ENCODE results near the gene MACROH2A1. TPM values are rescaled to one million over a fixed set of nuclear protein-coding genes. Genes with fewer than 3 reads are reported as not detected.
A peak's percentile ranks its signal among the peaks of the same experiment; 100 is the strongest.

Gene MACROH2A1
- total and polyA plus RNA-seq, 2 of the 4 experiments (the other 2 are of a cell fraction): 122 to 126 TPM

DNA sequence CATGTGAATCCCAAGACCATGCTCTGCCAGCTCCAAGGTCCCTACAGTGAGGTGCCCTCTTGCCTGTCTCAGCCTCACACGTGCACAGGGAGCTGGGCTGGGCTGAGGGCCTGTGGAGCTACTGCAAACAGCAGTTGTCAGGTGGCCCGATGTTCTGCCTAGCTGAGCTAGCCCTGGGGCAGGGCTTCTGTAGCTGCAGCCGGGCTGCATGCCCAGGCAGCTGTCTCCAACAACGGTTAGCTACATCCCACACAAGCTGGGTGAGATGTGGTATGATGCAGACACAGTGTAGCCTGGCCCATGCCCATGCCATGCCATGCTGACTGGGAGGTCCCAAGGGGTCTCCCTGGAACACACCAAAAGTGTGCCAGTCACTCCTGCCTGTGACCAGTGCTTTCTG, 62.0 kb downstream of the MACROH2A1 start:
- peak overlapping the region in 1 of 2 experiments; percentile 51; a peak in 1 of 4 replicates for H4K8ac ChIP-seq (ENCODE audit: low read depth in 2 of 2, low read length in 2 of 2)
- dilution Hi-C loops (cut with HindIII; ENCODE audit: low sequenced_read_pairs, unreplicated experiment): no loop called here
- DNase-seq (no peak), ATAC-seq (ENCODE audit: low read depth) (peak; percentile 35; the same call in 1 of the 2 replicates)
- no peaks in the 10 kb centered on the region for H4K20me1 ChIP-seq (ENCODE audit: insufficient read depth, low read length)
- no peak overlapping the region for H3K18ac ChIP-seq (ENCODE audit: low read depth, low read length)
- H3K9me1 ChIP-seq (ENCODE audit: insufficient read depth, low read length): 0 out of 2 replicates have a peak, but pooled peaks cover 4% of the 10 kb centered on the region
- ChIA-PET CTCF (no interaction called here), POLR2A (ENCODE audit: unreplicated experiment) (no interaction called here)
- H4K5ac ChIP-seq (ENCODE audit: low read depth, low read length): no peak overlapping the region
- no peak overlapping the region; the same call in 1 of the 2 replicates for H3K4ac ChIP-seq (ENCODE audit: low read depth, low read length)
- no peak overlapping the region for H2AK5ac ChIP-seq (ENCODE audit: low read depth, low read length)
- H3K36me3 ChIP-seq (ENCODE audit: control insufficient read depth, insufficient read depth, low read length): peaks cover 63% of the 10 kb centered on the region
- H4K91ac ChIP-seq (ENCODE audit: insufficient read depth, low read depth, low read length): no peak overlapping the region
- H3K27me3 ChIP-seq (ENCODE audit: control insufficient read depth, insufficient read depth, low read length): no peaks in the 10 kb centered on the region
- no peak overlapping the region for H2BK120ac ChIP-seq (ENCODE audit: low read depth, low read length)
- H3K4me2 ChIP-seq (ENCODE audit: low read depth, low read length): no peak overlapping the region
- H2BK20ac ChIP-seq (ENCODE audit: low read depth, low read length): no peak overlapping the region
- 0 out of 2 replicates have a peak overlapping the region, but pooled peaks have one; percentile 11 for H3K14ac ChIP-seq (replicated peaks; ENCODE audit: low read depth, low read length)
- peak overlapping the region; percentile 33 for H2AK9ac ChIP-seq (replicated peaks; ENCODE audit: low read depth, low read length, poor library complexity)
- no peaks in the 10 kb centered on the region for H3K9me3 ChIP-seq (ENCODE audit: control insufficient read depth, insufficient read depth, low read length)
- no peak overlapping the region for H3K56ac ChIP-seq (ENCODE audit: extremely low read depth, insufficient read depth, low read length)
- H3K4me3 ChIP-seq (ENCODE audit: insufficient read depth, low read depth, low read length): no peak overlapping the region
- peaks cover 18% of the 10 kb centered on the region; the same call in 1 of the 2 replicates for H3K4me1 ChIP-seq (ENCODE audit: control insufficient read depth, insufficient read depth, low read length)
- no peak overlapping the region for H2AFZ ChIP-seq (replicated peaks; ENCODE audit: low read length, poor library complexity)
- WGBS, 2 experiments (ENCODE audit: extremely low coverage in 2 of 2, insufficient read length in 1 of 2): no CpG with 5 or more reads among the region's 4 CpGs
- H3K23ac ChIP-seq (ENCODE audit: low read depth, low read length): no peak overlapping the region
- TF ChIP-seq FOS (IDR thresholded peaks at IDR 0.05; ENCODE audit: low read depth, low read length) (no peak), RFX5 (IDR thresholded peaks at IDR 0.05; ENCODE audit: low read depth, low read length) (no peak), CEBPB (IDR thresholded peaks at IDR 0.05; ENCODE audit: low read depth, low read length) (no peak), POLR2A (IDR thresholded peaks at IDR 0.05; ENCODE audit: low read depth, low read length) (no peak), BHLHE40 (IDR thresholded peaks at IDR 0.05; ENCODE audit: low read depth, low read length) (no peak), MAFK (IDR thresholded peaks at IDR 0.05; ENCODE audit: low read depth, low read length) (no peak)
- TF ChIP-seq, protein P1, sequence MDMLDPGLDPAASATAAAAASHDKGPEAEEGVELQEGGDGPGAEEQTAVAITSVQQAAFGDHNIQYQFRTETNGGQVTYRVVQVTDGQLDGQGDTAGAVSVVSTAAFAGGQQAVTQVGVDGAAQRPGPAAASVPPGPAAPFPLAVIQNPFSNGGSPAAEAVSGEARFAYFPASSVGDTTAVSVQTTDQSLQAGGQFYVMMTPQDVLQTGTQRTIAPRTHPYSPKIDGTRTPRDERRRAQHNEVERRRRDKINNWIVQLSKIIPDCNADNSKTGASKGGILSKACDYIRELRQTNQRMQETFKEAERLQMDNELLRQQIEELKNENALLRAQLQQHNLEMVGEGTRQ (IDR thresholded peaks at IDR 0.05; ENCODE audit: low read depth, low read length): no peak
- BruUV-seq (replicated peaks): no TSS peak
- peaks cover 0 to 35% of the 10 kb centered on the region in 2 experiments; a peak in 3 of 4 replicates for H3K79me1 ChIP-seq (ENCODE audit: low read depth in 1 of 2, low read length in 2 of 2)
- no peak overlapping the region for H3K27ac ChIP-seq (ENCODE audit: insufficient read depth, low read length)
- no peak overlapping the region for H3K9ac ChIP-seq (ENCODE audit: low read depth, low read length)
- H2BK5ac ChIP-seq (ENCODE audit: low read depth, low read length, poor library complexity, severe bottlenecking): no peak overlapping the region
- intact Hi-C loops (cut with micrococcal nuclease): no loop called here
- in situ Hi-C loops (cut with MboI; ENCODE audit: low sequenced_read_pairs): loop anchor here (10.0 kb wide), 1 partner anchor 322 kb away; no protein-coding TSS in a partner anchor
- no peak overlapping the region for H2BK15ac ChIP-seq (ENCODE audit: low read depth, low read length)

Data from IMR-90 (cell line).